Motor neuron (in vitro differentiated cells): ENCODE measurements around the gene EMILIN2. TPM values are rescaled to one million over a fixed set of nuclear protein-coding genes. Genes with fewer than 3 reads are reported as not detected.
"Not testable (repeated sequence)": the region's sequence is repeated elsewhere in the genome, so short reads cannot be mapped to it uniquely, and the experiment has no call there.

Experiments used
- ATAC-seq, 8 experiments: fragments of 200-7000 bp; cut with Tn5 transposase; replicated peaks in 6 of 8; 2 replicates each; pipeline ENCODE4 v1.8.0; 2021; ENCODE audit warnings: mild to moderate bottlenecking in 8 of 8, moderate library complexity in 8 of 8
- H3K27ac ChIP-seq, 2 donors: fragments of 250-450 bp; sonication (Bioruptor Pico); 2 replicates each; pipeline ENCODE4 v1.9.0; 2021; ENCODE audit warnings: antibody characterized with exemption in 2 of 2, mild to moderate bottlenecking in 2 of 2, moderate library complexity in 1 of 2
- H3K4me1 ChIP-seq, 2 donors: fragments of 250-450 bp; sonication (Bioruptor Pico); replicated peaks in 1 of 2; 2 replicates each; pipeline ENCODE4 v1.6.1; 2021; ENCODE audit warnings: antibody characterized with exemption in 2 of 2, mild to moderate bottlenecking in 2 of 2, moderate library complexity in 1 of 2
- H3K4me3 ChIP-seq, 5 donors: fragments of 250-450 bp; sonication (Bioruptor Pico); 2 replicates each; pipeline ENCODE4 v1.9.0; 2021; ENCODE audit warnings: antibody characterized with exemption in 5 of 5, mild to moderate bottlenecking in 5 of 5, moderate library complexity in 4 of 5
- WGBS, 10 experiments: fragments of 450-650 bp; shearing (Covaris generic); methylation state at CpG; one replicate each; pipeline ENCODE4 v1.0.0; 2022; 5-methylcytosine and 5-hydroxymethylcytosine counted together
- in situ Hi-C, 9 experiments: fragments of 400-800 bp; cut with MboI; loops; one replicate each; pipeline ENCODE4 v1.15.0; 2021; ENCODE audit warnings: low sequenced_read_pairs in 9 of 9, low pct_unique_long_range_greater_than_20kb in 2 of 9; ENCODE audit not compliant: unreplicated experiment in 9 of 9
- total RNA-seq, 8 experiments: library from RNA; unstranded; fragments of 300-600 nt; gene quantifications; 2 replicates each; pipeline versions ENCODE4 v1.2.3 to v1.2.4, GENCODE V29; 2022

Gene EMILIN2
- total RNA-seq, 8 experiments from 2014 or later, result 0.33 to 22.2 (median 1.4) TPM

DNA sequence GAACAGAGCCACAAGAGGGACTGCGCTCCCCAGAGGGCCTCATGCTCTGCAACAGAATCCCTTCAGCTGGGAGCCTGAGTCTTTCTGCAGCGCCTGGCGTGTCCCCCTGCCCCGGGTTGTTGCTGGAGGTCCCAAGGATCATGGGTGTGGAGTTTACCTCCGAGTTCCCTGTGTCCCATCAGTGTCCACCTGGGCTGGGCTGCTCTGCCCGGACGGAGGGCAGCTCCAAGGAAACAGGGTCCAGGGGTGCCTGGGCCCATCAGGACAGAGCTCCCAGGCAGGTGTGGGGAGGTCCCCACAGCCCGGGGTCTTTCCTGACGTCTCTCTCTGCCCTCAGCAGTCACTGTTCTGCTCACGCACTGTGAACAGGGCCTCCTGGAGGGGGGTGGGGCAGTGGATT is 63.5 kb downstream of the EMILIN2 start:
- Histone ChIP-seq H3K4me1 (no peaks in the 10 kb centered on the region), H3K4me3 (no peak overlapping the region), H3K27ac (no peak overlapping the region)
- WGBS, 10 experiments, result 70 to 100% (median 84%) methylated on average over 2 to 3 of the region's 10 CpGs; no CpG with 5 or more reads in 6 of the 10 experiments
- in situ Hi-C loops, result no loop called here
- ATAC-seq, result no peak

DNA sequence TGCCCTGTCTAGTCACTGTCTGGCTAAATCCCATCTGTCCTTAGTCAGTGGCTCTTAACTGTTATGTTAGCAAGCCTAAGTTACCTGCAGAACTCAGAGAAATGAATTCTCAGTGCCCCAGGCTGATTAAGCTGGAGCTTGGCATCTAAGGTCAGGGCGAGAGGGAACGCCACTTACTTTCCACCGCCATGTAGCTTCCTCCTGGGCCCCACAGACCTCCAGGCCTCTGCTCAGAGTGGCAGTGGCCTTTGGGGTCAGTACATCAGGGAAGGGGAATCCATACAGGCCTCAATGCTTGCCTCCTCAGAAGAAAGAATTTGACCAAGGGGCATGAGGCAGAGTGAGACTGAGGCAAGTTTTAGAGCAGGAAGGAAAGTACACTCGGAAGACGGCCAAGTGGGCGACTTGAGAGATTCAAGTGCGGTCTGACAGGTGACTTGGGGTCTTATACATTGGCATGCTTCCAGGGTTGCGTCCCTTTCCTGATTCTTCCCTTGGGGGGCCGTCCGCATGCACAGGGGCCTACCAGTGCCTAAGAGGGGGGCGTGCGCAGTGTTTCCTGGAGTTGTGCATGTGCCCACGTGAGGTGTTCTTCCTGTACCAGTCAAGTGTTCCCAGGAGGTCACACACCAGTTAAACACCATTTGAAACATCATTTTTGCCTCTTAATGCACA is 64.1 kb downstream of the EMILIN2 start:
- Histone ChIP-seq H3K27ac (no peak overlapping the region), H3K4me1 (no peaks in the 10 kb centered on the region), H3K4me3 (no peak overlapping the region)
- WGBS, 10 experiments, result 84 to 100% (median 100%) methylated on average over 1 to 10 of the region's 13 CpGs; no CpG with 5 or more reads in 3 of the 10 experiments
- in situ Hi-C loops, result no loop called here
- ATAC-seq, result no peak

DNA sequence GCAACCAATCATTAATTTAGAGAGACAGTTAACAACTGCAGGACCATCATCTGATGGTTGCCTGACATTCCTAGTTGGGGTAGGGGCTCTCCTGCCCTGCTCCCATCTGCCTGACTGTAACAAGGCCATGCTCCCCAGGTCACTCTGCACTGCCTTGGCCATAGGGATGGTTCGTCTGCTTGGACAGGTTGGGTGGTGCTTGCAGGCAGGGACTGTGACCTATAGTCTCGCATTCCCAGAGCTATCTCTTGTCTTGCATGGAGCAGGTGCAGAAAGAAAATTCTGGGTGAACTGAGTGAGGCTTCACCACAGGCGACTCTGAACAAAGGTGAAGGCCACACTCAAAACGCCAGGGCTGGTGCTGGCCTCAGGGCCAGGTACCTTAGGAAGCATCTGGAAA is 64.7 kb downstream of the EMILIN2 start:
- H3K4me3 ChIP-seq, result no peak overlapping the region
- no peaks in the 10 kb centered on the region for H3K4me1 ChIP-seq
- WGBS, 10 experiments, result 77 to 100% (median 91%) methylated on average over 1 to 4 of the region's 4 CpGs; no CpG with 5 or more reads in 6 of the 10 experiments
- H3K27ac ChIP-seq, result no peak overlapping the region
- ATAC-seq, result no peak
- in situ Hi-C loops, result no loop called here

DNA sequence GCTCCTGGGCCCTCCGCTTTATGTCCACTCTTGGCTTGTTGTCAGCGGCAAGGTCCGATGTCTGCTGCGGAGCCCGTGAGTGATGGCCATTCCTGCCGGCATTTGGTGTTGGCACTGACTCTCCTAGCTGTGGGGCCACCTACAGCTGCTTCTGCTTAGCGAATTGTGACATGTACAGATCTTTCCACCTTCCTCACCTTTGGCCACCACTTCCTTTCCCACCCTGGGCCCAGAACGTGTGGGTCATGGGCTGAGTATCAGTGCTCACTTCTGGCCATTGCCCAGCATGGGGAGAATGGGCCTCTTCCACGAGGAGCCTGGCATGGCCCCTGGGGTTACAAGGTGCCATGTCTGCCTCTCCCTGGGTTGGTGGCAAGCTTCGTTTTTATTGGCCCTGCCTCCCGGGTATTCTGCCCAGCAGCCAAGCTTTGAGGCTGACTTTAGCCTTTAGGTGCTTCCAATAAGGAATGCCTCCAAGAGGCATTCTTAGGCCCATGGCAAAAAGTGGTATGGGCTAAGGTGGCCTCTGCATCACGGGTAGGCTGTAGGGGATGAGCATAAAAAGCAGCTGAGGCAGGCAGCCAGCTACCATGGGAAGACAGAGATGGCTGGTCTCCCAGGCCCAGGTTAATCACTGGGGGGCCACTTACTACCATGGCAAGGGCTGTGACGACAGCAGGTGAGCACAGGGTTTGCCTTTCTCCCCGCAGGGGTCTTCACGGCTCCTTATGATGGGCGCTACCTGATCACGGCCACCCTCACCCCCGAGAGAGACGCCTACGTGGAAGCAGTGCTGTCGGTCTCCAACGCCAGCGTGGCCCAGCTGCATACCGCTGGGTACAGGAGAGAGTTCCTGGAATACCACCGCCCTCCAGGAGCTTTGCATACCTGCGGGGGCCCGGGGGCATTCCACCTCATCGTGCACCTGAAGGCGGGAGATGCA is 65.8 kb downstream of the EMILIN2 start:
- no peak overlapping the region for H3K4me3 ChIP-seq
- ATAC-seq, result no peak
- H3K27ac ChIP-seq, result no peak overlapping the region
- in situ Hi-C loops, result no loop called here
- WGBS, 10 experiments, result 86 to 100% (median 93%) methylated on average over 1 to 11 of the region's 29 CpGs; no CpG with 5 or more reads in 3 of the 10 experiments
- no peaks in the 10 kb centered on the region for H3K4me1 ChIP-seq

DNA sequence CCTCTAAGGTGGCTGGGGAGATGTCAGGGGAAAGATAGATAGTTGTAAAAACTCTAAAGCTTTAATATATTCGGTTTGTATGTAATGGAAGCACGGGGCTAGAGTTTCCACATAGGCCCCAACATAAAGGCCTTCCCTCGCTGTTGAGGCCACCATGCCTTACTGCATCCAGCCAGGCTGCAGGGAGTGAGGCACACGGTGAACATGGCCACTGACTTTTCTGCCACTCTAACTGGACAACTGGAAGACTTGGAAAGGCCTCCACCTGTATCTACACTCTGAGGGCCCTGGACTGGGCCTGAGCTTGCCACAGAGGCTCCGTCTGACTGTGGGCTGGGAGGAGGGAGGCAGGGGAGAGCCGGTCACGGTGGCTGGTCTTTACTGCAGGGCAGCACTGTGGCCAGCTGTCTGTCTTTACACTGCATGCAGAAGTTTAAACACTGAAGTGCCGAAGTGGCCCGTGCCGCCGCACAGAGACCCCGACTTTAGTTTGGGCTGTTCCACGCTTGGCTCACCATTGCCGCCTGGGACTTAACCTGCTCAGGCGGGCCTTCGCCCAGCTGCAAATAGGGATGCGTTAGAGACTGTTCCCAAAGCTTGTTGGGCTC is 66.7 kb downstream of the EMILIN2 start:
- 60 to 100% (median 89%) methylated on average over 1 to 10 of the region's 17 CpGs; no CpG with 5 or more reads in 2 of the 10 experiments for WGBS, 10 experiments
- H3K4me3 ChIP-seq, result no peak overlapping the region
- H3K27ac ChIP-seq, result no peak overlapping the region
- ATAC-seq, result no peak
- H3K4me1 ChIP-seq, result no peaks in the 10 kb centered on the region
- in situ Hi-C loops, result no loop called here

DNA sequence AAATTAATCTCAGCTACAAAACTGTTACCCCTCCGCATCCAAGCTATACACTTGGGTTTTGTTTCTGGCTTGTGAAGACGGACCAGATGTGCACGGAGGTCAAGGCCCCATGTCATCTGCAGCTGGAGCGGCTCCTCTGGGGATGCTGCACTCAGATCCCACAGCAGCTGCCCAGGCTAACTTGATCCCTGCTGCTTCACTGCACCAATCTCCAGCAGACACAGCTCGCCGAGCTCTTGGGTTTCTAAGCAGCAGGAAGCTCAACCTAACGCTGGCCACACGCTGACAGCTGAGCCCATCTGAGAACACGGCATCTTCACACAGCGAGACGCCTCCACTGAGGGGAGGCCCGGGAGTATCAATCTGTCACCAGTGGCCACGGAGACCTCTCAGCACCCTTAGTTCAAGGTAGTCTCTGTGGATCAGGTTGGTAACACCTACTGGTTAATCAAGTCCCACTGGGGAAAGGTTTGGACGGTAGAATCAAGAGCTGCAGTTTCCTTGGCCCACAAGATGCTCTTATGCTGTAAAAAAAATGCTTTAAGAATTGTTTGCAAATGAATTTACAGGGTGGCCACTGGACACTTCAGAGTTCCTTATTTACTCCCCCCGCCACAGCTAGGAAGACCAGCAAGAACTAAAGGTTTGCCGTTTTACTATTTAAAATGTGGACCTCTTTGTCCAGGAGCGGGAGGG is 67.5 kb downstream of the EMILIN2 start:
- WGBS, 10 experiments, result 14 to 98% (median 83%) methylated on average over 1 to 11 of the region's 17 CpGs; no CpG with 5 or more reads in 3 of the 10 experiments
- no peak overlapping the region for H3K27ac ChIP-seq
- no peak overlapping the region for H3K4me3 ChIP-seq
- H3K4me1 ChIP-seq, result no peaks in the 10 kb centered on the region
- in situ Hi-C loops, result no loop called here
- ATAC-seq, result peak in 1 of 8 experiments; percentile 8

DNA sequence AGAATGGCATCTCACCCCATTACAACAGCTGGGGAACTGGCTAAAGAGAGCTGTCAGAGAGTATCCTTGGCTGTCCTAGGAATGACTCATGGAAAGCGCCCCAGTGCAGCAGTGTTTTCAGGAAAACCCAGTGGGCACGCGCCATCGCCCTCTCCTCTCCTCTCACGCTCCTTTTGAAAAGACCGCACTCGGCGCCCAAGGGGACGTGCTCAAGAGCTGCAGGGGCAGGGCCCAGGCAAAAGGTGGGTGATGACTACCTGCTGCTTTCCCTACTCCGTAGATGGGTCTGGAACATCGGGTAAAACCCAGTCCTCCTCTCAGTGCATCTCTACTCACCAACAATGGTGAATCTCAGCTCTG is 68.1 kb downstream of the EMILIN2 start:
- in situ Hi-C loops, result no loop called here
- ATAC-seq, result peak in 1 of 8 experiments; percentile 16
- H3K4me3 ChIP-seq, result no peak overlapping the region
- WGBS, 10 experiments, result 80 to 100% (median 97%) methylated on average over 2 to 7 of the region's 11 CpGs; no CpG with 5 or more reads in 4 of the 10 experiments
- H3K27ac ChIP-seq, result no peak overlapping the region
- no peaks in the 10 kb centered on the region for H3K4me1 ChIP-seq

DNA sequence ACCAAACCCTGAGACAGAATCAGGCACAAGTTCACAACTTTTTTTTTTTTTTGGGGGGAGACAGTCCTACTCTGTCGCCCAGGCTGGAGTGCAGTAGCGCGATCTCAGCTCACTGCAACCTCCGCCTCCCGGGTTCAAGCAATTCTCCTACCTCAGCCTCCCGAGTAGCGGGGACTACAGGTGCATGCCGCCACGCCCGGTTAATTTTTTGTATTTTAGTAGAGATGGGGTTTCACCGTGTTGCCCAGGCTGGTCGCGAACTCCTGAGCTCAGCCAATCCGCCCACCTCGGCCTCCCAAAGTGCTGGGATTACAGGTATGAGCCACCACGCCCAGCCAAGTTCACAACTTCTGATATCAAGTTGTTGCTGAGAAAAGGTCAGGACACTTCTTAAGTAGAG is 68.7 kb downstream of the EMILIN2 start:
- H3K4me1 ChIP-seq, ATAC-seq, H3K4me3 ChIP-seq, H3K27ac ChIP-seq, in situ Hi-C loops: not testable (repeated sequence)
- 83 to 95% (median 92%) methylated on average over 1 to 11 of the region's 16 CpGs; no CpG with 5 or more reads in 3 of the 10 experiments for WGBS, 10 experiments

DNA sequence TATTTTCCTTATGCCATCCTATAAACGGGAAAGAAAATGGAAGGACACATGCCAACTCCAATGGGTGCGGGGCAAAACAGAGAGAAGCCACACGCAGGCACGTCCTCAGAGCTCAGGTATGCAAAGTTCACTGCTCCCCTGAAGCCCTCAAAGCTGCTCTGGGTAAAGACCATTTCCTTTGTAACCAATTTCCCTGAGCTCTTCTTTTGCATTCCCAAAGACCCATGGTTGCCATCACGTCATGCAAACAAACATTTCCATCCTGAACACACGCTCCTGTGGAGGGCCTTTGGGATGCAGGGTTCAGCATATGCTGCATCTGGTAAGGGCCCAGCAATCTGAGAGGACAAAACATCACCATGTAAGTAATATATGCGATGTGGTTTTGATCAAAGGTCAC is 69.4 kb downstream of the EMILIN2 start:
- Histone ChIP-seq H3K4me3 (no peak overlapping the region), H3K4me1 (no peaks in the 10 kb centered on the region), H3K27ac (no peak overlapping the region)
- peak in 3 of 8 experiments; percentile 36 to 56 (median 47) for ATAC-seq
- in situ Hi-C loops, result no loop called here
- 17 to 89% (median 63%) methylated on average over 1 to 7 of the region's 7 CpGs; no CpG with 5 or more reads in 3 of the 10 experiments for WGBS, 10 experiments

DNA sequence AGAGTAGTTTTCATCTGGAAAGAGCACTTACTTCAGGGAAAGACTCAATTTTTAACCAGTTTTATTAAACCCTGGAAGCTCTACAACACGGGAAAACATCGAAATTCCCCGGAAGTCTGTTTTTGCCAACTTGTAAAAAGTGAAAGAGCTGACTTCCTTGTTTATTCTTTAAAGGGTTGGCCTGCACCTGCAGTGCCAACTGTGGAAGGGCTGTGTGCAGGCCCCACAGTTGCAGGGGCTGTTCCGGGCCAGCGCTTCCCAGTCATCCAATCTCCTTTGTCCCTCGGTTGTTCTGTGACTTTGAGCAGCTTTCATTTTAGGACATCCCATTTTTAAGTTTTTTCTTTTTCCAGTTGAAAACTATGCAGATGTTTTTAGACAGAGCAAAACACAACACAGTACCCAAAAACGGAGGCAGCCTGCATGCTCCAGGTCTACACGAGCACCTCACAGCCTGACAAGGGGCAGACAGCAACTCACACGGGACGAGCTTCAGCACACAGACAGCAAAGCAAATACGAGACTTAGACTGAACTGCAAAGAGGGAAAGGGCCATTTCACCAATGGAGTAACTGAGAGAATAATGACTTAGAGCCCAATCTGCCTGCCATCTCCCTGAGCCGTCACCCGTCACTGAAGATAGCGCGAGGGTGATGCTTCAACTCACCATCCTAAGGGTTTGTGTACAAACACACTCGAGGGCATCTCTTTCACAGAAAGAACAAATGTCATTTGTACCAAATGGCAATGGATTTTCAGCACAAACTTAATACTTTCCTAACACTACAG is 70.6 kb downstream of the EMILIN2 start:
- no peak overlapping the region for H3K27ac ChIP-seq
- no peaks in the 10 kb centered on the region for H3K4me1 ChIP-seq
- H3K4me3 ChIP-seq, result no peak overlapping the region
- WGBS, 10 experiments, result 7 to 77% (median 64%) methylated on average over 2 to 15 of the region's 16 CpGs
- no peak for ATAC-seq
- in situ Hi-C loops, result no loop called here

DNA sequence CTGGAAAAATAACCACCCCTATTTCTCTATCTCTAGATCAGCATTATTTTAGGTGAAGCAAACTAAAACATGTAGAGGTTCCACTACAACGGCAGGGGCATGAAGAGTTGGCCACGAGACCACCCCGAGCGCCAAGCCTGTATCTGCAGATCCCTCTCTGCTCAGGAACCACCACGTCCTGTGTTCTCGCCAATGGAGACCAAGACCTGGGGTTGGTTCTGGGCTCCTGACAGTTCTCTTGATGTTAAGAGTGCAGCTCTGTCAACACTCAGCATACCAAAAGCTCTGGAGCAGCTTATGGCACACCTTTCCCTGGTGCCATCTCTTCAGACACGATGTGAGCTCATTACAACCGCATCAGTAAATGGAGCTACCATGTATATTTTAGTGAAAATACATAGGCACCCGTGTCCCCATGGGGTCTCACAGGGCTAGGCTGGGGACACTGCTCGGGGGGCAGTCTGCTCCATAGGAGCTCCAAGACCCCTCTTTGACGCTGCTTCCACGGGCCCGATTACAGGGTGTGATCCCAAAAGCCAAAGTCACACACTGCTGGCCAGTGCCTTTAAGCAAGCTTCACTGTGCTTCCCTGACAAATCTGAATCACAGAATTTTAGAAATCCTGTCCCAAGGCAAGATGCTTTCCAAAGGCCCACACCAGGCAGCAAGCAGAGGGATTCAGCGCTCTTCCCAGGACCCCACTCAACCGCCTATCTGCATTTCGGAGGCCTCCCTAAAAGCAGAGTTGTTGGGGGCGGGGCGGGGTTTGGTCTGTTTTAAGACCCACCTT is 72.2 kb downstream of the EMILIN2 start:
- no peaks in the 10 kb centered on the region for H3K4me1 ChIP-seq
- WGBS, 10 experiments, result 80 to 100% (median 96%) methylated on average over 1 to 9 of the region's 18 CpGs; no CpG with 5 or more reads in 1 of the 10 experiments
- in situ Hi-C loops, result no loop called here
- ATAC-seq, result no peak
- H3K4me3 ChIP-seq, result no peak overlapping the region
- H3K27ac ChIP-seq, result no peak overlapping the region
